WTC11 (cell line): ENCODE results near the gene GFPT1. TPM values are rescaled to one million over a fixed set of nuclear protein-coding genes. Genes with fewer than 3 reads are reported as not detected.
A peak's percentile ranks its signal among the peaks of the same experiment; 100 is the strongest.

Source experiments
- ATAC-seq: fragments of 200-7000 bp; cut with Tn5 transposase; 2 replicates; pipeline ENCODE4 v1.10.0; 2021; ENCODE audit warnings: mild to moderate bottlenecking, moderate library complexity
- CTCF ChIA-PET: fragments of 300-600 bp; sonication (Branson Sonifier 250); formaldehyde crosslinking; loops from one replicate; lab custom pipeline; 2021; ENCODE audit warnings: antibody characterized with exemption; lab: Charles Lee
- POLR2A ChIA-PET: fragments of 350-600 bp; sonication (Branson Sonifier 250); formaldehyde crosslinking; loops from one replicate; lab custom pipeline; 2021; ENCODE audit warnings: antibody characterized with exemption; lab: Charles Lee
- DNase-seq: peaks from one replicate; pipeline ENCODE4 v3.0.0; 2021; ENCODE audit warnings: low spot score
- H3K27ac Mint-ChIP-seq: 2 replicates; pipeline ENCODE4 v1.8.0; 2021; ENCODE audit warnings: mixed read lengths
- H3K27me3 Mint-ChIP-seq: 2 replicates; pipeline ENCODE4 v1.8.0; 2021; ENCODE audit warnings: low read depth, mild to moderate bottlenecking, moderate library complexity, mixed read lengths
- H3K36me3 Mint-ChIP-seq: 2 replicates; pipeline ENCODE4 v1.8.0; 2021; ENCODE audit warnings: mixed read lengths
- H3K4me1 Mint-ChIP-seq: 2 replicates; pipeline ENCODE4 v1.8.0; 2022; ENCODE audit warnings: mixed read lengths
- H3K4me3 Mint-ChIP-seq: 2 replicates; pipeline ENCODE4 v1.8.0; 2021; ENCODE audit warnings: mild to moderate bottlenecking, moderate library complexity, mixed read lengths
- H3K9me3 Mint-ChIP-seq: 2 replicates; pipeline ENCODE4 v1.8.0; 2021; ENCODE audit warnings: mixed read lengths
- CREM ChIP-seq: sonication (generic); formaldehyde crosslinking; IDR thresholded peaks from 2 replicates; pipeline ENCODE4 v1.8.1; 2022; ENCODE audit warnings: mild to moderate bottlenecking, missing genetic modification reagents, moderate library complexity
- RORB ChIP-seq: fragments of 250-450 bp; sonication (Bioruptor Pico); IDR thresholded peaks from 2 replicates; pipeline ENCODE4 v1.9.0; 2021; ENCODE audit warnings: mild to moderate bottlenecking
- total RNA-seq: library from RNA; stranded (reverse); gene quantifications from 3 replicates; pipeline ENCODE4 v1.2.3, GENCODE V29; 2021
- TF ChIP-seq, protein P1 (sequence below): fragments of 250-450 bp; sonication (Bioruptor Pico); IDR thresholded peaks from 2 replicates; pipeline ENCODE4 v1.8.0; 2021; ENCODE audit warnings: mild to moderate bottlenecking
- TF ChIP-seq, protein P2 (sequence below): fragments of 250-450 bp; sonication (Bioruptor Pico); conservative IDR thresholded peaks from 2 replicates; pipeline ENCODE4 v1.9.0; 2021; ENCODE audit warnings: mild to moderate bottlenecking
- TF ChIP-seq, protein P3 (sequence below): sonication (generic); formaldehyde crosslinking; IDR thresholded peaks from 2 replicates; pipeline ENCODE4 v1.8.1; 2022; ENCODE audit warnings: mild to moderate bottlenecking, moderate library complexity, missing genetic modification reagents
- TF ChIP-seq, protein P4 (sequence below): sonication (generic); formaldehyde crosslinking; IDR thresholded peaks from 2 replicates; pipeline ENCODE4 v1.8.1; 2023; ENCODE audit warnings: mild to moderate bottlenecking, missing genetic modification reagents, moderate library complexity
- TF ChIP-seq, protein P5 (sequence below): sonication (generic); formaldehyde crosslinking; IDR thresholded peaks from 2 replicates; pipeline ENCODE4 v1.8.1; 2023; ENCODE audit warnings: mild to moderate bottlenecking, missing genetic modification reagents, moderate library complexity
- TF ChIP-seq, protein P6 (sequence below): sonication (generic); formaldehyde crosslinking; IDR thresholded peaks from 2 replicates; pipeline ENCODE4 v1.8.1; 2022; ENCODE audit warnings: missing genetic modification reagents, borderline replicate concordance
- TF ChIP-seq, protein P7 (sequence below): sonication (generic); formaldehyde crosslinking; IDR thresholded peaks from 2 replicates; pipeline ENCODE4 v1.8.0; 2022; ENCODE audit warnings: mild to moderate bottlenecking, missing genetic modification reagents
- TF ChIP-seq, protein P8 (sequence below): sonication (generic); formaldehyde crosslinking; conservative IDR thresholded peaks from 2 replicates; pipeline ENCODE4 v1.8.1; 2023; ENCODE audit warnings: mild to moderate bottlenecking, low read depth, missing genetic modification reagents, moderate library complexity

Gene GFPT1
- total RNA-seq, 1 experiment from 2014 or later = 65.5 TPM

DNA sequence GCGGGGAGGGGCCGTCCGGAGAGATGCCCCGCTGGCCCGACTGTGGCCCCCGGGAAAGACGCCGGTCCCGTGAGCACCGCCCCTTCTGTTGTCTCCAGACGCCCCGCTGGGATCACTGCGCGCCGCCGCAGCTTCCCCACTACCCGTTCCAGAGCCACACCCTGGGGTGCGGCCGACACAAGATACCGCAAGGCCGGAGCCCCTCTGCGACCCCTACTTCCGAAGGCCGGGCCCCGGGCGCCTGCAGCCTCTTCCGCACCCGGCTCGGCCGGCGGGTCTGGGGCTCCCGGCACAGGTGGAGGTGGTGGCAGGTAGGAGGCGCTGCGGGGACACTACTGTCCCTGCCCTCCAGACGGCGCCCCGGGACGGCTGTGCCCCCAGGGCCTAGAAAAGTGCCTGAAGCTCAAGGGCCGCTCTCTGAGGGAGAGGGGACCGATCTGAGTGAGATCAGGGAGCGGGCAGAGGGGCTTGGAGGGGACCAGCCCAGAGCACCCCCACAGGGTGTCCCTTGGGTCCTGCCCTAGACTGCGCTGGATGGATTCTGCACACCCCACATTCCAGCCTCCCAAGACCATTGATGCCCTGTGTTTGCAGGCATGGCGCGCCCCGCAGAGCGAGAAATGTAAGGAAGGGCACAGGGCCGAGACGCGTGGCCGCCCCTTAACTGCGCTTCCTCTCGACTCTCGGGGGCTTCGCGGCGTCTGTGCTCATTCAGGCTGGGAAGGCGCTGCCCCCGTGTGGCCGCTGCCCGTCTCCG is 80.0 kb downstream of the GFPT1 start (continued):
- TF ChIP-seq, protein P1, sequence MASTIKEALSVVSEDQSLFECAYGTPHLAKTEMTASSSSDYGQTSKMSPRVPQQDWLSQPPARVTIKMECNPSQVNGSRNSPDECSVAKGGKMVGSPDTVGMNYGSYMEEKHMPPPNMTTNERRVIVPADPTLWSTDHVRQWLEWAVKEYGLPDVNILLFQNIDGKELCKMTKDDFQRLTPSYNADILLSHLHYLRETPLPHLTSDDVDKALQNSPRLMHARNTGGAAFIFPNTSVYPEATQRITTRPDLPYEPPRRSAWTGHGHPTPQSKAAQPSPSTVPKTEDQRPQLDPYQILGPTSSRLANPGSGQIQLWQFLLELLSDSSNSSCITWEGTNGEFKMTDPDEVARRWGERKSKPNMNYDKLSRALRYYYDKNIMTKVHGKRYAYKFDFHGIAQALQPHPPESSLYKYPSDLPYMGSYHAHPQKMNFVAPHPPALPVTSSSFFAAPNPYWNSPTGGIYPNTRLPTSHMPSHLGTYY (CRISPR knock-in tag) = no peak
- TF ChIP-seq, protein P2, sequence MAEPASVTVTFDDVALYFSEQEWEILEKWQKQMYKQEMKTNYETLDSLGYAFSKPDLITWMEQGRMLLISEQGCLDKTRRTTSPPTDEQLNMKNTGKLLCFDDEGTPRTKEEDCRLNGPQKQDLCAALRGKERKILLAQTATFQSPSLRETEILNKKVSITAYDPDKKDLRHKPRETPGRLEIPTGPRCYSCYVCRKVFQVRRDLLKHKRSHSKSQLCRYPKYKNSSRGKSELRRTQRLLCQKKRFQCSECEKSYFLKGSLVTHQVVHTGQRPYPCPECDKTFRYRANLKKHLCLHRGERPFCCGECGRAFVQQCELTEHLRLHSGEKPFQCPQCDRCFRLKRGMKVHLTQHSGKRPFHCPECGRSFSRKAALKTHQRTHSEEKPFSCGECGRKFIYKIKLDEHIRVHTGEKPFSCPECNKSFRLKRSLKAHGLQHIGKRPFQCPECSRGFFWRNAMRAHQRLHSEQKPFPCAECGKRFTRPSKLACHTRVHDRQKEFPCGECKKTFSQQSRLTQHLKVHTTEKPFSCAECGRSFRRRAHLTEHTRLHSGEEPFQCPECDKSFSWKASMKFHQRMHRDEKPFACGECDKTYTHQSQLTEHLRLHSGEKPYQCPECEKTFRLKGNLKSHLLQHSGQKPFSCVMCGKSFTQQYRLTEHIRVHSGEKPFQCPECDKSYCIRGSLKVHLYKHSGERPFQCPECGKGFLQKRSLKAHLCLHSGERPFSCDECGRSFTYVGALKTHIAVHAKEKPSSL (CRISPR knock-in tag) = no peak

DNA sequence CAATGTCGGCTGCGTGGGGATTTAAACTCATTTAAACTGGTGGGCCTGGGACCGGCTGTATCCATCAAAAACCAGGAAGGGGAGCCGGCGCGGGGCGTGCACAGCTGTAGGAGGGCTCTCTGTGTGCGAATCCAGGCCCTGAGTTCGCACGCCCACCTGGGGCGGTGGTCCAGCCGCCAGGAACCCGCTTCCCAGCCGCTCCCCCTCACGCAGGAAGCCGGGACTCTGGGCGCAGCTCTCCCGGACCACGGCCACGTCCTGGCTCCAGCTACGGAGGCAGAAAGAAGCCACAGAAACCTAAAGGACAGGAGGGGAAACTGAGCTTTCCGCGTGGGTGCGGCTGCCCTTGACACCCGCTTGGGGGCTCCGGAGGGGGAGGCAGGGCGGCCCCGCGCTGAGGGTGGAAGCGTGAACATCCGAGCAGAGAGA is 80.6 kb downstream of the GFPT1 start:
- TF ChIP-seq, protein P3, sequence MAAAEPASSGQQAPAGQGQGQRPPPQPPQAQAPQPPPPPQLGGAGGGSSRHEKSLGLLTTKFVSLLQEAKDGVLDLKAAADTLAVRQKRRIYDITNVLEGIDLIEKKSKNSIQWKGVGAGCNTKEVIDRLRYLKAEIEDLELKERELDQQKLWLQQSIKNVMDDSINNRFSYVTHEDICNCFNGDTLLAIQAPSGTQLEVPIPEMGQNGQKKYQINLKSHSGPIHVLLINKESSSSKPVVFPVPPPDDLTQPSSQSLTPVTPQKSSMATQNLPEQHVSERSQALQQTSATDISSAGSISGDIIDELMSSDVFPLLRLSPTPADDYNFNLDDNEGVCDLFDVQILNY (CRISPR knock-in tag) = peak; percentile 38; the same call in 1 of the 2 replicates
- TF ChIP-seq, protein P4, sequence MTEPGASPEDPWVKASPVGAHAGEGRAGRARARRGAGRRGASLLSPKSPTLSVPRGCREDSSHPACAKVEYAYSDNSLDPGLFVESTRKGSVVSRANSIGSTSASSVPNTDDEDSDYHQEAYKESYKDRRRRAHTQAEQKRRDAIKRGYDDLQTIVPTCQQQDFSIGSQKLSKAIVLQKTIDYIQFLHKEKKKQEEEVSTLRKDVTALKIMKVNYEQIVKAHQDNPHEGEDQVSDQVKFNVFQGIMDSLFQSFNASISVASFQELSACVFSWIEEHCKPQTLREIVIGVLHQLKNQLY (CRISPR knock-in tag) = no peak
- TF ChIP-seq, protein P5, sequence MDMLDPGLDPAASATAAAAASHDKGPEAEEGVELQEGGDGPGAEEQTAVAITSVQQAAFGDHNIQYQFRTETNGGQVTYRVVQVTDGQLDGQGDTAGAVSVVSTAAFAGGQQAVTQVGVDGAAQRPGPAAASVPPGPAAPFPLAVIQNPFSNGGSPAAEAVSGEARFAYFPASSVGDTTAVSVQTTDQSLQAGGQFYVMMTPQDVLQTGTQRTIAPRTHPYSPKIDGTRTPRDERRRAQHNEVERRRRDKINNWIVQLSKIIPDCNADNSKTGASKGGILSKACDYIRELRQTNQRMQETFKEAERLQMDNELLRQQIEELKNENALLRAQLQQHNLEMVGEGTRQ (CRISPR knock-in tag) = no peak
- TF ChIP-seq, protein P6, sequence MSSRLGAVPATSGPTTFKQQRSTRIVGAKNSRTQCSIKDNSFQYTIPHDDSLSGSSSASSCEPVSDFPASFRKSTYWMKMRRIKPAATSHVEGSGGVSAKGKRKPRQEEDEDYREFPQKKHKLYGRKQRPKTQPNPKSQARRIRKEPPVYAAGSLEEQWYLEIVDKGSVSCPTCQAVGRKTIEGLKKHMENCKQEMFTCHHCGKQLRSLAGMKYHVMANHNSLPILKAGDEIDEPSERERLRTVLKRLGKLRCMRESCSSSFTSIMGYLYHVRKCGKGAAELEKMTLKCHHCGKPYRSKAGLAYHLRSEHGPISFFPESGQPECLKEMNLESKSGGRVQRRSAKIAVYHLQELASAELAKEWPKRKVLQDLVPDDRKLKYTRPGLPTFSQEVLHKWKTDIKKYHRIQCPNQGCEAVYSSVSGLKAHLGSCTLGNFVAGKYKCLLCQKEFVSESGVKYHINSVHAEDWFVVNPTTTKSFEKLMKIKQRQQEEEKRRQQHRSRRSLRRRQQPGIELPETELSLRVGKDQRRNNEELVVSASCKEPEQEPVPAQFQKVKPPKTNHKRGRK (CRISPR knock-in tag) = no peak
- TF ChIP-seq CREM (CRISPR knock-in tag) = 0 out of 2 replicates have a peak, but pooled peaks have one; percentile 15
- TF ChIP-seq, protein P7, sequence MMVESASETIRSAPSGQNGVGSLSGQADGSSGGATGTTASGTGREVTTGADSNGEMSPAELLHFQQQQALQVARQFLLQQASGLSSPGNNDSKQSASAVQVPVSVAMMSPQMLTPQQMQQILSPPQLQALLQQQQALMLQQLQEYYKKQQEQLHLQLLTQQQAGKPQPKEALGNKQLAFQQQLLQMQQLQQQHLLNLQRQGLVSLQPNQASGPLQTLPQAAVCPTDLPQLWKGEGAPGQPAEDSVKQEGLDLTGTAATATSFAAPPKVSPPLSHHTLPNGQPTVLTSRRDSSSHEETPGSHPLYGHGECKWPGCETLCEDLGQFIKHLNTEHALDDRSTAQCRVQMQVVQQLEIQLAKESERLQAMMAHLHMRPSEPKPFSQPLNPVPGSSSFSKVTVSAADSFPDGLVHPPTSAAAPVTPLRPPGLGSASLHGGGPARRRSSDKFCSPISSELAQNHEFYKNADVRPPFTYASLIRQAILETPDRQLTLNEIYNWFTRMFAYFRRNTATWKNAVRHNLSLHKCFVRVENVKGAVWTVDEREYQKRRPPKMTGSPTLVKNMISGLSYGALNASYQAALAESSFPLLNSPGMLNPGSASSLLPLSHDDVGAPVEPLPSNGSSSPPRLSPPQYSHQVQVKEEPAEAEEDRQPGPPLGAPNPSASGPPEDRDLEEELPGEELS = no peak
- no peak for TF ChIP-seq RORB
- TF ChIP-seq, protein P8, sequence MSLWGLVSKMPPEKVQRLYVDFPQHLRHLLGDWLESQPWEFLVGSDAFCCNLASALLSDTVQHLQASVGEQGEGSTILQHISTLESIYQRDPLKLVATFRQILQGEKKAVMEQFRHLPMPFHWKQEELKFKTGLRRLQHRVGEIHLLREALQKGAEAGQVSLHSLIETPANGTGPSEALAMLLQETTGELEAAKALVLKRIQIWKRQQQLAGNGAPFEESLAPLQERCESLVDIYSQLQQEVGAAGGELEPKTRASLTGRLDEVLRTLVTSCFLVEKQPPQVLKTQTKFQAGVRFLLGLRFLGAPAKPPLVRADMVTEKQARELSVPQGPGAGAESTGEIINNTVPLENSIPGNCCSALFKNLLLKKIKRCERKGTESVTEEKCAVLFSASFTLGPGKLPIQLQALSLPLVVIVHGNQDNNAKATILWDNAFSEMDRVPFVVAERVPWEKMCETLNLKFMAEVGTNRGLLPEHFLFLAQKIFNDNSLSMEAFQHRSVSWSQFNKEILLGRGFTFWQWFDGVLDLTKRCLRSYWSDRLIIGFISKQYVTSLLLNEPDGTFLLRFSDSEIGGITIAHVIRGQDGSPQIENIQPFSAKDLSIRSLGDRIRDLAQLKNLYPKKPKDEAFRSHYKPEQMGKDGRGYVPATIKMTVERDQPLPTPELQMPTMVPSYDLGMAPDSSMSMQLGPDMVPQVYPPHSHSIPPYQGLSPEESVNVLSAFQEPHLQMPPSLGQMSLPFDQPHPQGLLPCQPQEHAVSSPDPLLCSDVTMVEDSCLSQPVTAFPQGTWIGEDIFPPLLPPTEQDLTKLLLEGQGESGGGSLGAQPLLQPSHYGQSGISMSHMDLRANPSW (CRISPR knock-in tag) = 0 out of 2 replicates have a peak, but pooled peaks have one; percentile 46
- ChIA-PET CTCF (interaction anchor here (0.5 to 2.6 kb wide), 34 partner anchors 8 to 819 kb away, joined by 3 to 24 read pairs (median 4); partner anchors contain the start of genes ANTXR1 and NFU1), POLR2A (interaction anchor here (0.6 kb wide), 1 partner anchor 129 kb away, joined by 3 read pairs; no protein-coding TSS in a partner anchor)
- H3K9me3 Mint-ChIP-seq = peaks cover 11% of the 10 kb centered on the region
- peaks cover 2% of the 10 kb centered on the region; the same call in 1 of the 2 replicates for H3K36me3 Mint-ChIP-seq
- peak; percentile 40 for DNase-seq
- H3K27me3 Mint-ChIP-seq = peaks cover 35% of the 10 kb centered on the region
- H3K27ac Mint-ChIP-seq = no peak overlapping the region
- H3K4me3 Mint-ChIP-seq = peak overlapping the region; percentile 79
- ATAC-seq = peak; percentile 6
- peaks cover 16% of the 10 kb centered on the region for H3K4me1 Mint-ChIP-seq
